NT2/D1 (cell line): ENCODE results near the gene ATP9A.
"Not testable (repeated sequence)": the region's sequence is repeated elsewhere in the genome, so short reads cannot be mapped to it uniquely, and the experiment has no call there.

Source experiments
- SUZ12 ChIP-seq: IDR thresholded peaks from 2 replicates; pipeline ENCODE4 v1.6.1; 2011; ENCODE audit not compliant: insufficient read length, insufficient read depth; ENCODE audit errors: extremely low read depth
- YY1 ChIP-seq: IDR thresholded peaks from 2 replicates; pipeline ENCODE4 v1.6.1; 2011; ENCODE audit not compliant: insufficient read length, insufficient read depth
- ZNF274 ChIP-seq: IDR thresholded peaks from 2 replicates; pipeline ENCODE4 v1.6.1; 2011; ENCODE audit warnings: mild to moderate bottlenecking, low read depth, low read length

- TF ChIP-seq YY1, SUZ12, ZNF274: not testable (repeated sequence)
Observed at GRCh38 chr20:51740308-51740707, 27.9 kb downstream of the ATP9A start.
